Stimulated activated CD4-positive, alpha-beta T cell treated with anti-CD3 and anti-CD28 coated beads, TNF-alpha, amount 100 ng/mL, for 48 hours (primary cell): ENCODE measurements around the gene MLLT3.
"Not testable (repeated sequence)": the region's sequence is repeated elsewhere in the genome, so short reads cannot be mapped to it uniquely, and the experiment has no call there.

ENCODE experiments used
- DNase-seq, 3 donors: peaks; one replicate each; pipeline ENCODE4 v3.0.0-alpha.2; 2020; ENCODE audit warnings: low read depth in 3 of 3

Gene MLLT3

DNA sequence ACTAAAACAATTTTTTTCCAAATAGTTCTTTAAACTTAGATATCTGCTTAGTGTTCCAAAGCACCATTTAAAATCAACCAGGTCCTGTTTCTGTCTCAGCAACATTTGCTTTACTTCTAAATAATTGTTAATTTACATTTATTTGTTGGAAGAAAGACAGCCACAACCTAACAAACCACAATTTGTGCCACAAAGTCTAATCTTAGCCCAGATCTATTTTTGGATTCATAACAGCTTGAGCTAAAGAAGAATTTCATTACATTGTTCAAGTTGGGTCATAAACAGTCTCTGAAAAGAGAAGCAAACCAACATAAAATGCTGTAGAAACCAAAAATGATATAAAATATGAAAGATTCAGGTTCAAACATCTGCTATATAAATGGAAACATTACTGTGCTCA is 24.4 kb downstream of the MLLT3 start:
- no peak for DNase-seq

GRCh38 chr9:20594608-20595007 is 27.7 kb downstream of the MLLT3 start:
- no peak for DNase-seq

DNA sequence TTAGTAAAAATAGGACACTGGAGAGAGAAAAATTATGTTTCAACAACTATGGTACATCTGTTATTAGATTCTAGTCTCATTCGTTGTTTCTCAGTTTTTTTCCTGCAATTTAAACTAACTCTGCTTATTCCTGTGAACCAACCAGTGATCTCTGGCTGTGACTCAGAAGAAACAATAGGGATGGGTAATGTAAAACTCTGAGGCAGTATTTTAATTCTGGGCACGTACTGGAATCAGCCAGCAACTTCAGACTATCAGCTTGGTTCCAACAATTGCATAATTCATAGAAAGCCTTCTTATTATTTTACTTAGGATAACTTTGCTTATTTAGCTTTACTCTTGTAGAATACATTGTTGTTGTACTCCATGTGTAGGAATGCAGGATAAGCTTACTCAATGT is 28.8 kb downstream of the MLLT3 start:
- no peak for DNase-seq

- no peak for DNase-seq
Measured at GRCh38 chr9:20593105-20593504, 29.2 kb downstream of the MLLT3 start.

DNA sequence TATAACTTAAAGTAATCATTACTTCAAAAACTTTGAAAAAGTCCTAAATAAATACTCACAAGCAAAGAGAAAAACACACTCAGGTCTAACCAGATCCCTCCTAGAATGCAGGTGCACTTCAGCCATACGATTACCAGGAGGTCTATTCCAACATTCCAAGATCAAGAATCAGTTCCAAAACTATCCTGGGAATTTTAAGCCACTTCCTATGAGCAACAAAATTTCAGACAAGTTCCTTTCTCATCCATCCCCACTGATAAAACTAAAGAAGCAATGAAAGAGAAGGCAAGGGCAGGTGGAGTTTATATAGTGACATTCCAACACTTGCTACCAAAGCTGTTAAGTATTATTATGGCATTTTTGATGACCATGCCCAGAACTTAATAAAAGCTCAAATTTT is 29.6 kb downstream of the MLLT3 start:
- no peak for DNase-seq

GRCh38 chr9:20591223-20591622 is 31.1 kb downstream of the MLLT3 start:
- DNase-seq: no peak

GRCh38 chr9:20584968-20585643 is 37.2 kb downstream of the MLLT3 start:
- no peak for DNase-seq

- not testable (repeated sequence) for DNase-seq
Measured at GRCh38 chr9:20583088-20583487, 39.2 kb downstream of the MLLT3 start.

- no peak for DNase-seq
Measured at GRCh38 chr9:20582150-20582549, 40.1 kb downstream of the MLLT3 start.

GRCh38 chr9:20580673-20581072 is 41.6 kb downstream of the MLLT3 start:
- DNase-seq: no peak

GRCh38 chr9:20579524-20580314 is 42.6 kb downstream of the MLLT3 start:
- no peak for DNase-seq

- DNase-seq: no peak
Measured at GRCh38 chr9:20573023-20573422, 49.3 kb downstream of the MLLT3 start.

GRCh38 chr9:20570756-20571155 is 51.5 kb downstream of the MLLT3 start:
- DNase-seq: no peak

- no peak for DNase-seq
Measured at GRCh38 chr9:20570087-20570486, 52.2 kb downstream of the MLLT3 start.

DNA sequence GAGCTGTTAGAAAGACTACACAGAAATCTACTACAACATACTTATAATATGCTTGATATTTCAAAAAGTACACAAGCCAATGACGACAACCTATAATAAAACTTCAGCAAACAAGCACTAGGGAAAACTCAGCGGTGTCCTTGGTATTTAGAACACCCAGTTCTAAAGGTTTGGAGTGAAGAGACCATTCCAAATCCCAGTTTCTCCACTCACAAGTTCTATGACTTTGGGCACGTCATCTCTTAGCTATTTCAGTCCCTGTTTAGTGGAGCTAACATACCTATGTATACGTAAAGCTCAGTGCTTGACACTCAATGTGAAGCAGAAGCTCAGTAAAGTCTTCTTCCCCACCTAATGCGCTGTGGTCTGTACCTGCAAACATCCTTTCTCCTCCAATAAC is 52.8 kb downstream of the MLLT3 start:
- DNase-seq: no peak

- DNase-seq: no peak
Measured at GRCh38 chr9:20568400-20568799, 53.9 kb downstream of the MLLT3 start.

DNA sequence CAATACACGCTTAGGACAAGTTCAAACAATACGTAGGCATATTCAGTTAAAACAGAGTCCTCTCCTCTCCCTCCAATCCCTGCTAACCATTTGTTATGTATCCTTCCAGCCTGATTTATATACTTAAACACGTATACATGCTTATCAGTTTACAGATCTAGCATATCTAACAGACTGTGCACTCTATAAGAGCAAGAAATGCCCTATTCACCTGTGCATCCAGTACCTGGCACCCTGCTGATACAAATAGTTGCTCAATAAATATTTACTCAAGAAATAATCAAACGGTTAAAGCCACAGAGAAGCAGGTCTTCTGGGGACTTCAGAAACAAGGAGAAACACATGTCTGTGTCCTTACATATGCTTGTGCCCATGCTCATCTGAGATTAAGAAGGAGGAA is 55.9 kb downstream of the MLLT3 start:
- DNase-seq: no peak

- no peak for DNase-seq
Measured at GRCh38 chr9:20564650-20565049, 57.6 kb downstream of the MLLT3 start.

DNA sequence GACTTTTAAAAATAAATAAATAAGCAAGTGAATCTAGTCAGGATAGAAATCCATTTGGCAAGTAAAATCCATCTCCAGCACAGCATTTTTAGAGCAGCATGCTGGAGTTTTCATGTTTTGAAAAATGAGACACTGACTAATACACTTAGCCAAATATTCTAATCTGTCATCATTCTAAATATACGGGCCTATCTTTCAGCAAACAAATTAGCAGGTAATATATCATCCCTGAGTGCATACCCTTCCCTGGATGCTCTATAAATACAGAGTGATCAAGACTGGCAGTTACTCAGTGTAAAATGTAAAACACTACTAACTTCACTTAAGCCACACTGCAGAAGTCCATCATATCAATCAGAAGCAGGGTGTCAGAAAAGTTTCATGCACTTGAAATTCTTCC is 58.4 kb downstream of the MLLT3 start:
- DNase-seq: no peak

- DNase-seq: no peak
Measured at GRCh38 chr9:20562051-20562450, 60.2 kb downstream of the MLLT3 start.

DNA sequence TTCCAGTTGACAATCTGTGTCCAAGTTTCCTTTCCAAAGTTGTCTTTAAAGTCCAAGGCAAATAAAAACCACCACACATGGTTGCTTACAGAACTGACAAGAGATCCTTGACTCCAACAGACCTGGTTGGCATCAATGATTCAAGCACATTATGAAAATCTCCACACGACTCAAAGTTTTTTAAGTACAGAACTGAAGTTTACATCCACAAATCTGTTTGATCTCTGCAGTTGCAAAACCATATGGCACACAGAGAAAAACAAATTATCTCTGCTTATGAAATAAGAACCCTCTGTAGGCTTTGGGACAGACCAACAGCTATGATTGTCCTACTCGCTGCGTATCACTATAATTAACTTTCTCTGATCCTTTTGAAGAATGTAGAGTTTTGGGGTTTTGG is 60.8 kb downstream of the MLLT3 start:
- no peak for DNase-seq

DNA sequence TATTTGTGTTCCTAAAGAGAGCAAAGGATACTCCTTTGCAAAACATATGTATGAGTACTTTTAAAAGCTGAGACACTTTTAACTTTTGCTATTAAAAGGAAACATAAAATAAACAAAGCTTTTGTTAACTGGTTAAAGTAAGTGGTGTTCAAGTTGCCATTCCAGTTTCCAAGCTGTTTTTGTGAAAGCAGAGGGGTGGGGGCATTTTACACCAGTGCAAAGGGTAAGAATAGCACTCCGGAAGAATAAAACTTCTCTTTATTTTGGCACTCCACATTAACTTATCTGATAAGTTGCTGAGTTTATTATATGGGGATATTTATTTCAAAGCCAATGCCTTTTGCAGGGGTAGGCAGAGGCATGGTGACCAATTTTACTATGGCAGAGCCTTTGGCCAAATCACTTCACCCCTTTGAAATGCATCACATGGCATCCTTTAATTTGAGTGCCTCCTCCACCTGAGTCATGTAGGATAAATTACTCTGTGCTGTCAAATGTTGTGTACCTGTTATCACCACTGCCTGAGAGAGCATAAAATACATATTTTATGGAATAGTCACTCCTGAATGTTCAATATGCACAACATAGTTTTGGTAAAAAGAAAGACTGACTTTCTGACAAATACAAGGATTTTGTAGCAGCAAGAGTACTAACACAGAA is 62.9 kb downstream of the MLLT3 start:
- DNase-seq: no peak

- DNase-seq: peak in 2 of 3 donors; percentile 16 to 21
Measured at GRCh38 chr9:20558566-20559016, 63.7 kb downstream of the MLLT3 start.
